Mammary microvascular endothelial cell (primary cell): ENCODE data around the gene GRM5. TPM values are rescaled to one million over a fixed set of nuclear protein-coding genes. Genes with fewer than 3 reads are reported as not detected.

Experiments used
- total RNA-seq: library from RNA; depleted of rRNA; stranded (reverse); fragments of >200 nt; gene quantifications from 2 replicates; pipeline ENCODE4 v1.2.3, GENCODE V29; 2015

GRM5 gene
- 0.07 and 0.15 TPM in 2 replicates for total RNA-seq

GRCh38 chr11:89065651-89066201, at the start of gene GRM5:
Gene GRM5, minus strand, starts transcription at chr11:89065982. Its CDS starts 18,110 bp downstream, at chr11:89047872.

Other genes with a start within 250 kb of the GRM5 start
- not detected in 2 replicates for gene TYR, start 111.9 kb upstream of the GRM5 start, total RNA-seq